GM18951 (cell line): ENCODE measurements around the gene MKKS.
A peak's percentile ranks its signal among the peaks of the same experiment; 100 is the strongest.
"Not testable (repeated sequence)": the region's sequence is repeated elsewhere in the genome, so short reads cannot be mapped to it uniquely, and the experiment has no call there.

Experiments
- POLR2A ChIP-seq: IDR thresholded peaks from 4 replicates; pipeline ENCODE4 v1.6.1; 2011; ENCODE audit warnings: mild to moderate bottlenecking; ENCODE audit not compliant: insufficient read length, insufficient read depth; ENCODE audit errors: extremely low read depth
- in situ Hi-C: fragments of 300-500 bp; cut with MboI; formaldehyde crosslinking; loops from one replicate; pipeline ENCODE4 v1.12.0; 2022; ENCODE audit warnings: low sequenced_read_pairs, mixed read lengths, inconsistent platforms; ENCODE audit not compliant: unreplicated experiment

Gene MKKS

DNA sequence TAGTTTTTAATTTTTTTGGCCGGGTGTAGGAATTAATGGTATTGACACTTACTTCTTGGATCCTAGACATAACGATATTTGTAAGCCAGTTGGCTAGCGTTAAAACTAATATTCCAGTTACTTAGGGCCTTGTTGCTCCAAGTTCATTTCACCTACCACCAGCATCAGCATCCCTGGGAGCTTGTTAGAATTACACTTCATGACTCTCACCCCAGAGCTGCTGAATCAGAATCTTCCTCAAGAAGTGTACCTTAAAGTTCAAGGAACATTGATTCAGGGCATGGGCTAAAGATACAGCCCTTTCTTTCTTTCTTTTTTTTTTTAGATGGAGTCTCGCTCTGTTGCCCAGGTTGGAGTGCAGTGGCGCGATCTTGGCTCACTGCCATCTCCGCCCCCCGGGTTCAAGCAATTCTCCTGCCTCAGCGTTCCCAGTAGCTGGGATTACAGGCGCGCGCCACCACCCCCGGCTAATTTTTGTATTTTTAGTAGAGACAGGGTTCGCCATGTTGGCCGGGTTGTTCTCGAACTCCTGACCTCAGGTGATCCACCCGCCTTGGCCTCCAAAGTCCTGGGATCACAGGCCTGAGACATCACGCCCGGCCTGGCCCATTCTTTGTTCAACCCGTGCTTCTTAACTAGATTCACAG lies 2.2 kb upstream of the MKKS start:
- in situ Hi-C loops: no loop called here
- TF ChIP-seq POLR2A: no peak

DNA sequence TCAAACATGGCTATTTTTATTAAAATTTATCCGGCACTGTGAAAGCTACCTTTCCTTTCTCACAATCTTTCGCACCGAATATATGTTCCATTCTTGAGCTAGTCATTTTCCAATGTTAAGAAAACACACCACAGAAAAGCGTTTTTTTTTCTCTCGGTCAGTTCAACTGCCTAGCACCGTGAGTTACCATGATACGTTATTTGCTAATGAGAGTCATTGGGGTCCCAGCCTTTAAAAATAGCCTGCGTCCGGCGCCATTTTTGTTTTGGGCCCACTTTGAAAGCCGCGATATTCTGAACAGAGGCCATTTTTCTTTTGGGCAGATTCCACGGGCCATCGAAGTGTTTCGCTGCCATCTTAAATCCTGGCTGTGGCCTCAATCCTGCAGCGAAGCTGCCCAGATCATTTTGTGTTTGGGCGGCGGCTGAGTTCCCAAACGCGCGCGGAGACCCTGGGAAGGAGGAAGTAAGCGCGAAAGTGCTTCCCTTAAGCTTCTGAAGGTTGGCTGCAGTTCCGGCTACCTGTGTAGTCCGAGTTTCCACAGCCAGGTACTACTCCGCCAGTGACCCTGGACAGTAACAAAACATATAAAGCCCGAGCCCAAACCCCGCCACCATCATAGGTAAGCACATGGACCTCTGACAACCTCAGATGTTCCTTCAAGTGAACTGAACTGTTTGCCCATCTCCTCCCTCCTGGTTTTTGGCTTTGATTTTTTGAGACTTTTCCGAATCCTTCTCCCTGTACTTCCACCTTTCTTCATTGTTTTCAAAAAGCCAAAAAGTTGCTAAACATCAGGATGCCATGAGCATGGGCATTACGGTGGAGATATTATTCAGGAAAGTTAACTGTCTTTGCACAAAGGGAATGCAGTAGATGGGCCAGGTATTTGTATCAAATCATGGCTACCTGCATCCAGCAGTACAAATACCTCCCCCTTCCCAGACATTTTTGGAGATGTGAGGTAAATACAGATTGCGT lies 1.1 kb upstream of the MKKS start, which contains the start of gene SLX4IP:
Gene SLX4IP (plus strand): TSS at position 474 of the 981 bp plus-strand sequence. CDS start 22,900 bp downstream, outside the sequence.
- in situ Hi-C loops: no loop called here
- peak; percentile 81 for TF ChIP-seq POLR2A

DNA sequence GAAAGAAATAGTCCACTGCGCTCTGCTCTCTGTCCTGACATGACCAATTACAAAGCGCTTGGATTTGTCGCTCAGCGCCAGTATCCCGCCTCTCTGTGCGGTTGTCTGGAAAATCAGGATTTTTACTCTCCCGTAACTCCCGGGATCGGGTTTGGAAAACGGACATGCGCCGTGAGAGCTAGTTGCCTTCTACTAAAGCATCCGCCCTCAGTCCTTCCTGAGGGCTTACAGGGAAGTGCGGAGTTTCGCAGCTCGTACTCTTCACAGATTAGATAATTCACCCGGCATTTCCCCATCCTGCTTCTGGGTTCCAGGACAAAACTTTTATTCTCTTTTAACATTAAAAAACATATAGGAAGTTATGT lies 427 bp upstream of the MKKS start:
- in situ Hi-C loops: no loop called here
- TF ChIP-seq POLR2A: peak; percentile 69

DNA sequence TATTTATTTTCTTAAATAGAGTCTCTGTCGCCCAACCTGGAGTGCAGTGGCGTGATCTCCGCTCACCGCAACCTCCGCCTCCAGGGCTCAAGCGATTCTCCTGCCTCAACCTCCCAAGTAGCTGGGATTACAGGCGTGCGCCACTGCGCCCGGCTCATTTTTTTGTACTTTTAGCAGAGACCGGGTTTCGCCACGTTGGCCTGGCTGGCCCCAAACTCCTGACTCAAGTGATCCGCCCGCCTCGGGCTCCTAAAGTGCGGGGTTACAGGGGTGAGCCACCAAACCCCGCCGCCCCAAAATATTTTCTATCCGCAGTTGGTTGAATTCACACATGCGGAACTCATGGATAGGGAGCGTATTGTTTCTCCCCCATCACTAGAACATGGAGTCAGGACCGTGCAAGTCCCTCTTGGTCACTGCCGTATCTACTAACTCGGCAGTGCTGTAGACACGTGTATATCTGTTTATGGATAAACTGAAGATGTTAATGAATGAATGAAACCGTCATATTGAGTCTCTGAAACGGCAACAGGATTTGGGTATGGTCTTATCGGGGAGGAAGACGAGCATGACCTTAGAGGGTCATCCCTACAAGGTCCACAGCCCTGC lies 904 bp downstream of the MKKS start:
- no peak for TF ChIP-seq POLR2A
- in situ Hi-C loops: no loop called here

DNA sequence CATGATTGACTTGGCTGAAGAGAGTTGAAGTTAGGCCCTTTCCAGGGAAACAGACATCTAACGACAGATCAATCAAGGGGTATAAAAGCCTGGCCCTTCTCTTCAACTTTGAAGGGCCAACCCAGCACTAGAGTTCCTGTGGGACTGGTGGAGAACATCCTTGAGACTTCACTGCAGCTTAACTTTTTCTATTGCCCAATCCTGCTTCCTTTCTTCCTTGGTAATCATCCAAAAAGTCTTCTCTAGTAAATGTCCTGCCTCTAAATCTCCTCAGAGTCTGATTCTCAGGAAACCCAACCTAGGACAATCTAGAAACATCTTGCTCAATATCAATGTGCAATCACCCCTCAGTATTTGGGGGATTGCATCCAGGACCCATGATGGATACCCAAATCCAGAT lies 1.9 kb downstream of the MKKS start:
- in situ Hi-C loops: no loop called here

DNA sequence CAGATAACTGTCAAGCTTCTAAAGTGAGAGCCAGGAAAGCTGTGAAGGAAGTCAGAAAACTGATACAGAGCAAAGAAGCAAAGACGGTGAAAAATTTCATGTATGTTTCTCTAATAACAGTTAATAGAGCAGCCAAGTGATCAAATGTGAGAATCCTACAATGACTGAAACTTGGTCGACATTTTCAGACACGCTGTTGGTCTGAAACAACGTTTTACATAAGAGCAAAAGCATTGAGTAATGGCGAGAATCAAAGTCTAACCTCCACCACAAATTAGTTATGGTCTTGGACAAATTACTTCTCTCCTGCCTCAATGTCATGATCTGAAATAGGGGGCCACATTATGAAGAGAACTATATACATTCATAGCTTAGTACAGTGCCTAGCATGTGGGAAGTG lies 3.3 kb downstream of the MKKS start:
- in situ Hi-C loops: no loop called here
- TF ChIP-seq POLR2A: no peak

More for the DNA sequence above, 1.9 kb downstream of the MKKS start:
- no peak for TF ChIP-seq POLR2A

DNA sequence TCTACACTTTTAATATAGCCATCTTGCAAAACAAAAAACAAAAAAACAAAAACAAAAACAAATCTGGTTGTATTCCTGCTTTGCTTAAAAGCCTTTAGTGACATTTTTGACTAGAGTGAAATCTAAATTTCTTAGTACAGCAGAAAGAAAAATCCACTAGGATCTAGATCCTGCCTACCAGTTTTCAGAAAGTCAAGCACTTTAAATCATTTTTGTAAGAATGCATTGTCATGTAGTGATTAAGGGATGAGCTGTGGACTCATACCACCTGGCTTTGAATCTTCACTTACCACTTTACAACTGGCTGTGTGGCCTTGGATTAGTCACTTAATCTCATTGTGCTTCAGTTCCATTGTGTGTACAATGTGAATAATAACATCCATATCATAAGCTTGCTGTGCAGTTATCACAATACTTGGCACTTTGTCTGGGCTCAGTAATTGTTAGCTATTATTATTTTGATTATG lies 4.0 kb downstream of the MKKS start:
- TF ChIP-seq POLR2A: no peak
- in situ Hi-C loops: no loop called here

DNA sequence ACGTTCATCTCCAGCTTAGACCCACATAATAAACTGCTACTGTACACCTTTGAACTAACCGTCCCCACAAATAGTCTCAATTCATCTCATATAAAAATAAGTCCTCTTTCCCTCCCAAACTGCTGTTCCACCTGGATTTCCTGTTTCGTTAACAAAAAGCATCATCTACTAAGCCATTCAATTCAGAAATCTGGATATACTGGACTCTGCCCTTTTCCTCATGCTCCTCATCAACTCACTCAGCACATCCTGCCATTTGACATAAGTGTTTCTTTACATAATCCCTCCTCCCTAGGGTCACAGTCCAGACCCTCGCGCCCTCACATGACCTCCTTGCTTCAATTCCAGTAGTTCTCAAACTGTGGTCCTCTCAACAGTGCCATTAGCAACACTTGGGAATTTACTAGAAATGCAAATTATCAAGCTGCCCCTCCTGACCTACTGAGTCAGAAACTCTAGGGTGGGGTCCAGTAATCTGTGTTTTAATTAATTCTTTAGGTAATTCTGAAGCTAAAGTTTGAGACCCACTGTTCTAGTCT lies 4.5 kb downstream of the MKKS start:
- in situ Hi-C loops: no loop called here
- no peak for TF ChIP-seq POLR2A

DNA sequence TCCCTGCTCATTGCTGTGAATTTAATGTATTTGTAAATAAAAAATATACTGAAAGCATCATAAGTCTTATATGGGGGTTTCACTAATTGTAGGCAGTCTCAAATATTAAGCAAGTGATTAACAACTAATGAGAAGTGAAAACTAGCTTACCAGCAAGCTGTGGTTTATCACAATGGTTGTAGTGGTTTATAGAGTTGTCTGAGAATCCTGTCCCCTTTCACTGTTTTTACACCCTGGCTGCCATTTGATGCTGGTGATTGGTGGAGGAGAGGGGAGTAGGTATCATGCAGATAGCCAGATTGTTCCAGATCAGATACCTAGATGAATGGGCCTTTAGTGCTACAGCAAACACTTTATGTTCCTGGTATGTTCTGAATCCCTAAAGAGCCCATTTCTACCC lies 6.0 kb downstream of the MKKS start:
- TF ChIP-seq POLR2A: no peak
- in situ Hi-C loops: no loop called here

DNA sequence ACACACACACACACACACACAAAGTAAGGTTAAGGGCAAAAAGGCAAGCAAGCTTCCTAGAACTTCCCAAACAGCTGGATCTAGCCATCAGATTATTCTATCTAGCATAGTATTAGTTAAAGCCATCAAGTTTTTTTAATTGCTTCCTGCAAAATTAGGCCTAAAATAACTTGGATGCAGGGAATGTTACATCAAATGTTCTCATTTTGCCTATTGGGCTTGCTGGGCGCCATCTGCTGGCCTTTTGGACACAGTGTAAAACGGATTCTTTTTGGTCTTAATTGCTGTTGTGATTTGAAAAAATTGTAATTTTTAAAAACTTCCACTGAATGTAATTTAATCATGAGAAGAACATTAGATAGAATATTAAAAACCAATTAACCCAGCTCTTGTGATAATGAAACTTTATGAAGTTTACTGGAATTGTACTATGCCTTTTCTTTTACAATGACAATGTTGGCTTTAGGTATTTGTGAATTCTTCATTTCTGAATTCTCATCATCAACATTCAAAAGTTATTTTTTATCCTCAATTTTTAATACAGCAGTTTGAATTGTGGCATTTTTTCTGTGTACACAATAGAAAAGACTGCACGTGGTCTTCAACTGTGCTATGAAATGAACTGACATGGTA lies 6.8 kb downstream of the MKKS start:
- TF ChIP-seq POLR2A: no peak
- in situ Hi-C loops: no loop called here

DNA sequence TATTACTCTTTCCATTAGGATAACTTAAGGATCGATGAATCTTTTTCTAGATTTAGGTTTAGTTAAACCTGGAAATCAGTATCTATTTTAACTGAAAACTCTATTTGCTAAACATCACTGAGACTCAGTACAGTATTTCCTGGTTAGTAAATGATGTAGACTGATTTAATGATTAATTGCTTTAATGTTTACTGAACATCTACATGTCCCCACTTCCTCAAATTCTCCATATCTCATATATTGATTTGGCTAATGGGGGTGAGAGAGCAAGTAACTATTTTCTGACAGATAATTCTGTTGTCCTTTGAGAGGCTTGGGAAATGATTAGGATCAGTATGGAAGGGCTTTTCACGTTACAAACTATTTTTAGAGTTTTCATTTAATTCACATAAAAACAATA lies 10.3 kb downstream of the MKKS start:
- in situ Hi-C loops: no loop called here
- no peak for TF ChIP-seq POLR2A

DNA sequence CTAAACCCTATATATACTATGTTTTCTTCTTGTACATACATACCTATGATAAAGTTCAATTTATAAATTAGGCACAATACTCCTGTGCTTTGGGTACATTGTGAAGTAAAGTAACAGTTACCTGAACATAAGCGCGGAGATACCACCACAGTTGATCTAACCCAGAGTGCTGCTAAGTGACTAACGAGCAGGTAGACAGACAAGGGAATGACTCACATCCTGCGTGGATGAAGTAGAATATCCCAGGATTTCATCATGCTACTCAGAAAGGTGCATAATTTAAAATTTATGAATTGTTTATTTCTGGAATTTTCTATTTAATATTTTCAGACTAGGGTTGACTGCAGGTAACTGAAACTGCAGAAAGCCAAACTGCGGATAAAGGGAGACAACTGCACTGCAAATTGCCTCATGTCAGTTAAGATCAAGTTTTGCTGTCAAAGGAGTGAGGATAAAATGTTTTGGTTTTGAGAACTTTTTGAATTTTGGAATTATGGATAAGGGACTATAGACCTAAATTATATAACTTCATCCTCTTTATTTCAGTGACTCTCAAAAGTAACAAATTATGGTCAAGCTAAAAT lies 14.4 kb downstream of the MKKS start:
- in situ Hi-C loops: no loop called here
- TF ChIP-seq POLR2A: no peak

DNA sequence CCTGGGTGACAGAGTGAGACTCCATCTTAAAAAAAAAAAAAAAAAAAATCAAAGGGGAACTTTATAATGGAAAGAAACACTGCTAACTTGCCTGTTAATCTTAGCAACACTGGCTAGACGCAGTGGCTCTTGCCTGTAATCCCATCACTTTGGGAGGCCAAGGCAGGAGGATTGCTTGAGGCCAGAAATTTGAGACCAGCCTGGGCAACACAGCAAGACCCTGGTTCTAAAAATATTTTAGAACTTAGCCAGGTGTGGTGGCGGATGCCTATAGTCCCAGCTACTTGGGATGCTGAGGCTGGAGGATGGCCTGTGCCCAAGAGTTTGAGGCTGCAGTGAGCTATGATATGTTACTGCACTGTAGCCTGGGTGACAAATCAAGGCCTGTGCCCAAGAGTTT lies 16.8 kb downstream of the MKKS start:
- in situ Hi-C loops: not testable (repeated sequence)
